ENCODE measurements around the gene OR4E2.
"Not testable (repeated sequence)": the region's sequence is repeated elsewhere in the genome, so short reads cannot be mapped to it uniquely, and the experiment has no call there.

DNA sequence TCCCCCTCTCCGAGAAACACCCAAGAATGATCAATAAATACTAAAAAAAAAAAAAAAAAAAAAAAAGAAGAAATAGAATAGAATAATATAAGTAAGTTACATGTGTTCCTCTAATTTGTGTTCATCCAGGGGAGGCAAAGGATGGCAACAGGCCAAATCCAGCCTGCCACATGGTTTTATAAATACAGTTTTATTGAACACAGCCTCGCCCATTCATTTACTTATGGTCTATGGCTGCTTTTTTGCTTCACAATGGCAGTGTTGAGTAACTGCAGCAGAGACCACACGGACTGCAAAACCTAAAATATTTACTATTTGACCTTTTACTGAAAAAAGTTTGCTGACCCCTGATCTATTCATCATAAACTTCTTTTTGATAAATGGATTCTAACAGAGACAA, 44.9 kb downstream of the OR4E2 start:
- TF ChIP-seq, protein P1, sequence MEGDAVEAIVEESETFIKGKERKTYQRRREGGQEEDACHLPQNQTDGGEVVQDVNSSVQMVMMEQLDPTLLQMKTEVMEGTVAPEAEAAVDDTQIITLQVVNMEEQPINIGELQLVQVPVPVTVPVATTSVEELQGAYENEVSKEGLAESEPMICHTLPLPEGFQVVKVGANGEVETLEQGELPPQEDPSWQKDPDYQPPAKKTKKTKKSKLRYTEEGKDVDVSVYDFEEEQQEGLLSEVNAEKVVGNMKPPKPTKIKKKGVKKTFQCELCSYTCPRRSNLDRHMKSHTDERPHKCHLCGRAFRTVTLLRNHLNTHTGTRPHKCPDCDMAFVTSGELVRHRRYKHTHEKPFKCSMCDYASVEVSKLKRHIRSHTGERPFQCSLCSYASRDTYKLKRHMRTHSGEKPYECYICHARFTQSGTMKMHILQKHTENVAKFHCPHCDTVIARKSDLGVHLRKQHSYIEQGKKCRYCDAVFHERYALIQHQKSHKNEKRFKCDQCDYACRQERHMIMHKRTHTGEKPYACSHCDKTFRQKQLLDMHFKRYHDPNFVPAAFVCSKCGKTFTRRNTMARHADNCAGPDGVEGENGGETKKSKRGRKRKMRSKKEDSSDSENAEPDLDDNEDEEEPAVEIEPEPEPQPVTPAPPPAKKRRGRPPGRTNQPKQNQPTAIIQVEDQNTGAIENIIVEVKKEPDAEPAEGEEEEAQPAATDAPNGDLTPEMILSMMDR (IDR thresholded peaks at IDR 0.05; ENCODE audit: insufficient read depth, low read length) = not testable (repeated sequence)
- TF ChIP-seq, protein P2, sequence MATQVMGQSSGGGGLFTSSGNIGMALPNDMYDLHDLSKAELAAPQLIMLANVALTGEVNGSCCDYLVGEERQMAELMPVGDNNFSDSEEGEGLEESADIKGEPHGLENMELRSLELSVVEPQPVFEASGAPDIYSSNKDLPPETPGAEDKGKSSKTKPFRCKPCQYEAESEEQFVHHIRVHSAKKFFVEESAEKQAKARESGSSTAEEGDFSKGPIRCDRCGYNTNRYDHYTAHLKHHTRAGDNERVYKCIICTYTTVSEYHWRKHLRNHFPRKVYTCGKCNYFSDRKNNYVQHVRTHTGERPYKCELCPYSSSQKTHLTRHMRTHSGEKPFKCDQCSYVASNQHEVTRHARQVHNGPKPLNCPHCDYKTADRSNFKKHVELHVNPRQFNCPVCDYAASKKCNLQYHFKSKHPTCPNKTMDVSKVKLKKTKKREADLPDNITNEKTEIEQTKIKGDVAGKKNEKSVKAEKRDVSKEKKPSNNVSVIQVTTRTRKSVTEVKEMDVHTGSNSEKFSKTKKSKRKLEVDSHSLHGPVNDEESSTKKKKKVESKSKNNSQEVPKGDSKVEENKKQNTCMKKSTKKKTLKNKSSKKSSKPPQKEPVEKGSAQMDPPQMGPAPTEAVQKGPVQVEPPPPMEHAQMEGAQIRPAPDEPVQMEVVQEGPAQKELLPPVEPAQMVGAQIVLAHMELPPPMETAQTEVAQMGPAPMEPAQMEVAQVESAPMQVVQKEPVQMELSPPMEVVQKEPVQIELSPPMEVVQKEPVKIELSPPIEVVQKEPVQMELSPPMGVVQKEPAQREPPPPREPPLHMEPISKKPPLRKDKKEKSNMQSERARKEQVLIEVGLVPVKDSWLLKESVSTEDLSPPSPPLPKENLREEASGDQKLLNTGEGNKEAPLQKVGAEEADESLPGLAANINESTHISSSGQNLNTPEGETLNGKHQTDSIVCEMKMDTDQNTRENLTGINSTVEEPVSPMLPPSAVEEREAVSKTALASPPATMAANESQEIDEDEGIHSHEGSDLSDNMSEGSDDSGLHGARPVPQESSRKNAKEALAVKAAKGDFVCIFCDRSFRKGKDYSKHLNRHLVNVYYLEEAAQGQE (IDR thresholded peaks at IDR 0.05; ENCODE audit: insufficient replicate concordance, low read depth) = not testable (repeated sequence)
- TF ChIP-seq GABPA (IDR thresholded peaks at IDR 0.05; ENCODE audit: low read depth); POLR2AphosphoS5 (IDR thresholded peaks at IDR 0.05; ENCODE audit: low read depth); SPI1 (IDR thresholded peaks at IDR 0.05; ENCODE audit: borderline replicate concordance, low read depth): not testable (repeated sequence)

All from HL-60 (cell line).